ENCODE data around the gene ACAP1.

The ACAP1 gene

GRCh38 chr17:7311110-7311705 is 25.1 kb upstream of the ACAP1 start:
- DNase-seq, result no peak

GRCh38 chr17:7312432-7313087 is 23.8 kb upstream of the ACAP1 start:
- DNase-seq, result no peak

- no peak for DNase-seq
Observed at GRCh38 chr17:7313088-7313889, 23.0 kb upstream of the ACAP1 start.

DNA sequence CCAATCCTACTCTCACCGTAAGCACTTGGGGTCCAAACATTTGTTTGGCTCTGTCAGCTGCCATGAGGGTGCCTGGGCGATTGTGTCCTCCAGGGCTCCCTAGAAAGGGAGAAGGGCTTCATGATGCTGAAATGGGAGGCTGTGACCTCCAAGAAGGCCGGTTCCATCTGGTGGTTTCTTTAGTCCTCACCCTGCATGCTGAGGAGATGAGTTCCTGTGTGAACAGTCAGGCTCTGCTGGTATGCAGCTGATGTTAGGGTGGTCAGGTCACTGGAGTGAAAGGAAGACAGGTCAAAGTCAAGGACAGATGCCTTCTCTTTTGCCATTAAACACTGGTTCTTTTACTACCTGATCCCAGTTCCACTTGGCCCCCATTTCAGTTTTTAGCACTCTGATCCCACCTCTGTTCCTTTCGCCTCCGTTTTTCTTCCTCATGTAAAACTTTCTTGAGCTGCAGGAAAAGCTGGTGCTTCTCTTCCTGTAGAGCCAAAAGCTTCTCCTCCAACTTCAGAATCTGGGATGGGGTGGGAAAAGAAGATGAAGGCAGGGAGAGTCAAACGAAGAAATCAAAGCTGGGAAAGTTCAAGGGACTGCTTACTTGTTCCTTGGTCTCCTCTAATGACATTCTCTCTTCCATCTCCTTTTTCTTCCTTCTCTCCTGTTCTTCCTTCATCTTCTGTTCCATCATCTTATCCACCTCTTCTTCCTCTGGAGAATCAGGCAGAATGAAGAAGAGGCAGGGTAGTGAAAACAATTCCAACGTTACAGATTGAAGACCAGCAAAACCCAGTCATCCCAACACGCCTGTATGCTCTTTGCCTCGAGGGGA is 22.2 kb upstream of the ACAP1 start:
- no peak for DNase-seq

GRCh38 chr17:7314719-7315569 is 21.4 kb upstream of the ACAP1 start, which contains the start of gene GPS2:
GPS2 (minus strand) TSS chr17:7315360; CDS start chr17:7315052, 308 bp downstream.
- peak; percentile 68 to 86 for DNase-seq

GRCh38 chr17:7315570-7316235 is 20.6 kb upstream of the ACAP1 start:
- no peak for DNase-seq

DNA sequence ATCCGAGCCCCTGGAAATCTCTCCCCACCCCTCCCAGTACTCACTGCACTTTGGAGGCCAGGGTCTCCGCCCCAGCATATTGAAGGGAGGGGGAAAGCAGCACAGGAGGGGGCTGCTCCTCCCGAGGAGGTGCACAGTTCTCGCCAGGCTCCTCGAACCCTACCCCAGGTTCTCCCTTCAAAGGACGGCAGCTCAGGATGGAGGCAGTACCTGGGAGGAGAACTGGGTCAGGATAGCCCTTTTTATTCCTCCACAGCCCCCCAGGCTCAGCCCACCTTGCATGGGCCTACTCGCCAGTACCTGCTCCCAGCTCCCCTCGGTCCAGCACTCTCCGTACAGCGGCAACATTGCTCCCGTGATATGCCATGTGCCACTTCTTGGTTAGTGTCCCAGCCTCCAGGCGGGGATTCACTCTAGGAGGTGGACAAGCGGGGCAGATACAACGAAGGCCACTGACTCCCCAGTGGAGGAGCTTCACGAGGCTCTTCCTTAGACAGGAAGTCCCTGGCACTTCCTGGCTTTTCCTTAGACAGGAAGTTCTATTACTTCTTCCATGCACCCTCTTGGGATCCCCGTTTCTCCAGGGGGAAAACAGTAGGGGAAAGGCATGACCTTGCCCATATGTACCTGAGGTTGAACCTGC is 19.0 kb upstream of the ACAP1 start:
- no peak for DNase-seq

DNA sequence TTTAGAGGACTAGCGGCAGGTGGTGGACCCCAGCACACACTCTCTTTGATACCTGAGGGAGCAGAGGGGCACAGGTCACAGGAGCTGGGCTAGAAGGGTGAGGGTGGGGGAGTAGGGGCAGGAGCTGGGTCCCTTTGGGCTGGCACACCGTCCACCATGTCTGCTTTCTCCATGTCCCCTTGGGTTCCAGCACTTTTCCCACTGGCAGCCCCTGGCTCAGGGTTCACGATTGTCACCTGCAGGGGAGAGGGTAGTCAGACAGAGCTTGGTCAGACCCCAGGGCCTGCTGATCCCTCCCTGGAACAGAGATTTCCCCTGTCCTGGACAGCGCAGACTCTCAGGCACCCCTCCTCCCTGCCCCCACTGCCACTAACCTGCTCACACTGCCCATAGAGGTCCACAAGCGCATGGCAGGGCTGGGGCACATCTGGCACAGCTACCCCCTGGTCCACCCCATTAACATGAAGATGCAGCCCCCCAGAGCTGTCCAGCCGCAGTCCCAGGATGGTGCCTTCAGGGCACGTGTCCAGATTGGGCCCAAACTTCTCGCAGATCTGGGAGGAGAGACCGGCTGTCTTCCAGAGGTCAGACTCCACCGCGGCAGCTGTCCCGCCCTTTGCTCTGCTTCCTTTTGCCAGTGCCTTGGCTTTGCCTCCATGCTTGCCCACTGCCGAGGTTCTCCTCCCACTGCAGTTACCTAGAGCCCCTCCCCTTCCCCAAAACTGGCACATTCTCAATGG is 18.0 kb upstream of the ACAP1 start:
- DNase-seq, result no peak

DNA sequence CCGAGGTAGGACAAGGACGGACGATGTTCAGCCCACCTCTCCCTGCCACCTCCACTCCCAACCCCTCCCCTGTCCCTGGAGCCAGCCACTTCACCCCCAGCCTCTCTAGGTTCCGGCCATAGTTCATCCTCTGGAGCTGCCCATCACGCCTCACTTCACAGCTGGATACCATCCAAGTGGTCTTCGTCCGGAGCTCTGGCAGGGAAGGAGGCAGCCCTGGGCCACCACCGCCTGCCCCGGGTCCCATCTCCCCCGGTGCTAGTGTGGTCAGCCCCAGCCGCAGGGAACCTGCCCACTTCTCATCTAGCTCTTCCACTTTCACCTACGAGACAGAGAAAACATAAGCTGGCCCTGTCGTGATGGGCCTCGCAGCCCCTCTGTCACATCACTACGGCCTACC is 14.9 kb upstream of the ACAP1 start:
- no peak for DNase-seq

- DNase-seq, result no peak
Observed at GRCh38 chr17:7322520-7323194, 13.7 kb upstream of the ACAP1 start.

GRCh38 chr17:7323731-7324437 is 12.4 kb upstream of the ACAP1 start:
- DNase-seq, result peak in 1 of 2 donors; percentile 8

- no peak for DNase-seq
Observed at GRCh38 chr17:7324438-7324779, 11.9 kb upstream of the ACAP1 start.

- no peak for DNase-seq
Observed at GRCh38 chr17:7325031-7325528, 11.2 kb upstream of the ACAP1 start.

GRCh38 chr17:7326186-7326585 is 10.1 kb upstream of the ACAP1 start:
- DNase-seq, result no peak

- DNase-seq, result no peak
Observed at GRCh38 chr17:7327056-7327455, 9.3 kb upstream of the ACAP1 start.

DNA sequence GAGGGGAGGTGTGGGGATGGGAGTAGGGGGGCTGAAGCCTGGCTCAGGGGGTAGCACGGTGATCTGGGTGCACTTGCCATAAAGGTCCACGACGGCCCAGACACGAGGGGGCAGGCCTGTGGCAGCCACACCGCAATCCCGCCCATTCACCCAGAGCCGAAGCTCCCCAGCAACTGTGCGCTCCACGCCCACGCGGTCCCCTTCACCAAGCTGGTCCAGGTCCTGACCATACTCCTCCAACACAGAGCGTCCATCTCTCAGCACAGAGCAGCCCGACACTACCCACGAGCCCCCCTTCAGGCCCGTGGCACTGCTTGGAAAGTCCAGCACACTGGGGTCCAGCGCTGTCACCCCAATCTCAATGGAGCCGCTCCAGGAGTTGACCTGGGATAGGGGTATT is 8.8 kb upstream of the ACAP1 start:
- no peak for DNase-seq

- no peak for DNase-seq
Observed at GRCh38 chr17:7328009-7328408, 8.3 kb upstream of the ACAP1 start.

GRCh38 chr17:7328840-7329373 is 7.4 kb upstream of the ACAP1 start, which contains the start of gene NEURL4:
NEURL4 (minus strand) TSS chr17:7329335; CDS start chr17:7329312, 23 bp downstream.
- DNase-seq, result no peak
